Globus pallidus (tissue), 1 donor: Measurements from ENCODE around the gene LMOD1.
"Not testable (repeated sequence)": the region's sequence is repeated elsewhere in the genome, so short reads cannot be mapped to it uniquely, and the experiment has no call there.

ENCODE experiments used
- DNase-seq: peaks from one replicate; pipeline ENCODE4 v3.0.0-alpha.2; 2015; ENCODE audit warnings: low spot score

The LMOD1 gene

GRCh38 chr1:201946224-201946908, at the start of gene LMOD1:
TSS of gene LMOD1 (minus strand) at chr1:201946548. CDS start at chr1:201946340, 208 bp downstream.
- peak; percentile 52 for DNase-seq

DNA sequence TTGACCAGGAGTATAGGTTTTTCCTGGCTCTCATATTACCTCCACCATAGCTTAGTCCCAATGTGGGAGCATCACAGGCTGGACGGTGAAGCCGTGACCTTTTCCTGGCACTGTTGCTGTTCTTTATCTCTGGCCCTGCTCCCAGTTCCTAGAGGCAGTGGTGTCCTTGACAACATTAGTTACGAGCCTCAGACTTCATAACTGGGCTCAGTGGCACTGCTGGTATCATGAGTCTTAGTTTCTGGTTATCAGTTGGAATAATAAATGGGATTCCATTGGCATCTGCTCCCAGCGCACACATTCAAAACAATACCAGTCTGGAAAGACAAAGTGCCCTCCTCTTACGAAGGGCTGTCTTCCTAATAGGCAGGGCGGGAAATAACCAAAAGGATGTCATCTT, 44.1 kb upstream of the LMOD1 start:
- no peak for DNase-seq

- no peak for DNase-seq
Observed at GRCh38 chr1:201989354-201990128, 43.2 kb upstream of the LMOD1 start.

DNA sequence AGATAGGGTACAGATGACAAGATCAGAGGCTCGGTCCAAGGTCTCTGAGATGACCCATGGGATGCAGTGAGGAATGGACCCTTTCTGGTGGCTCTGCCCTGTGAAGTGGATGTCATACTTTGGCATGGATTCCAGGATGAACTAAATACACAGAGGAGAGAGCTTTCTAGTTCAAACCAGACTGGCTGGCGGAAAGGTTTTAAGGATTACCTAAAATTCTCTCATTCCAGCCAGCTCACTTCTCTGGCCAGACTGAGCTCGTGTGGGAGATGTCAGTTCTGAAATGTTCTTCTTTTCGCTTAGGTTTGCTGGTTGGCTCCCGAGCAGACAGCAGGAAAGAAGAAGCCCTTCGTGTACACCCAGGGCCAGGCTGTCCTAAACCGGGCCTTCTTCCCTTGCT, 42.3 kb upstream of the LMOD1 start:
- DNase-seq = no peak

DNA sequence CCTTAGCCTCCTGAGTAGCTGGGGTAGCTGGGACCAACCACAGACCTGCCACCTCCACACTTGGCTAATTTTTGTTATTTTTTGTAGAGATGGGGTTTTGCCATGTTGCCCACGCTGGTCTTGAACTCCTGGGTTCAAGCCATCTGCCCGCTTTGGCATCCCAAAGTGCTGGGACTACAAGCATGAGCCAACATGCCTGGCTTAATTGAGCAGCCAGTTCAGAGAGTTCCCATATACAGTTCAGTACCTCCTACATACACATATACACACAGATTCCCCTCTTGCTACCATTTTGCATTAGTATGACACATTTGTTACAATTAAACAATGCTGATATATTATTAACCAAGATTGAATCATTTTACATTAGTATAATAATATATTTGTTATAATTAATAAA, 39.0 kb upstream of the LMOD1 start:
- no peak for DNase-seq

DNA sequence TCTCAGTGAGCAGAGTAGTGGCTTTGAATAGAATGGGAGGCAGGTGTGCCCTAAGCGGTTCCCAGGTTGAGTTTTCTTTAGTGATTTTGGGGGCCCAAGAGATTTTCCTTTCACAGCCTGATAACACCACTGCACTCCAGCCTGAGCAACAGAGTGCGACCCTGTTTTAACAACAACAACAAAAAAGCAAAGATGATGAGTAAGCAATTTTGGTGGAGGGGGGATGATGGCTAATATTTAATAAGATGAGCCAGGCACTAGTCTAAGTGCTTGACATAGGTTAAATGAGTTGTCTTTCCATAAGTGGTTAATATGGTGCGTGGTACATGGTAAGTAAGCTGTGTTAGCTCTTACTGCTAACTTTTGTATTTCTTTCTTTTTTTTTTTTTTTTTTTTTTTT, 38.1 kb upstream of the LMOD1 start:
- DNase-seq = no peak

DNA sequence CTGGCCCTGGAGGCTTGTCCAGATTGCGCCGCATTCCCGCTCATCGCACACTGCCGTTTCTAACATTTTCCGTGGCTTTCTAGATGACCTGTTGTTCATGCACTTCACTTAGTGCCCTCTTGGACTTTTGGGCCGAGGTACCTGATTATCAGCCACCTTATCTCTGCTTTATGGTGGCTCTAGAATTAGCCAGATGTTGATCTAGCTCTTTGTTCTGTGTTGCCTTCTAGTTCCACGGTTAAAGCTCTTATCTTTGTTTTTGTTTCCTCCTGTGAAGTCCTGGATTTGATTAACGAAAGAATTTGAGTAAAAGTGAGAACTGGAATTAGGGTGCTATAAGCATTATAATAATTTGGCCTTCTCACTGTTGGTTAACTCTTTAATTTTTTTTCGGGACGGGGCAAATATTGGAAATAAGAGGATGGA, 37.0 kb upstream of the LMOD1 start:
- DNase-seq = no peak

DNA sequence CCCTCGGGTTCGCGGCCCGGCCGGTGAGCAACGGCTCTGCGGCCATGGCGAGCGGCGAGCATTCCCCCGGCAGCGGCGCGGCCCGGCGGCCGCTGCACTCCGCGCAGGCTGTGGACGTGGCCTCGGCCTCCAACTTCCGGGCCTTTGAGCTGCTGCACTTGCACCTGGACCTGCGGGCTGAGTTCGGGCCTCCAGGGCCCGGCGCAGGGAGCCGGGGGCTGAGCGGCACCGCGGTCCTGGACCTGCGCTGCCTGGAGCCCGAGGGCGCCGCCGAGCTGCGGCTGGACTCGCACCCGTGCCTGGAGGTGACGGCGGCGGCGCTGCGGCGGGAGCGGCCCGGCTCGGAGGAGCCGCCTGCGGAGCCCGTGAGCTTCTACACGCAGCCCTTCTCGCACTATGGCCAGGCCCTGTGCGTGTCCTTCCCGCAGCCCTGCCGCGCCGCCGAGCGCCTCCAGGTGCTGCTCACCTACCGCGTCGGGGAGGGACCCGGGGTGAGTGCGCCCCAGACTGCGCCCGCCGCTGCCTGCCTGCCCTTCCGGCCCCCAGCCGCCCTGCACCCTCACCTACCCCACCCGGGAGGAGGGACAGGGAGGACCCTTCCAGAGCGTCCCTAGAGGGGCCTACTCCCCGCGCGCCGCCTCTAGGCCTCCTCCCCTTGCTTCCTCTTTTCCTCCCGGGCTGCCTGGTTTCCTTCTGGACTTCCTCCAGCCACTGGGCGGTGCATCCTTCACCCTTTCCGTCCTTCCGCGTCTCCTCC, 36.5 kb upstream of the LMOD1 start, which contains the start of gene RNPEP:
RNPEP (plus strand) TSS at position 26 of the 757 bp plus-strand sequence; CDS start at position 45, 19 bp downstream.
- DNase-seq = peak; percentile 58

DNA sequence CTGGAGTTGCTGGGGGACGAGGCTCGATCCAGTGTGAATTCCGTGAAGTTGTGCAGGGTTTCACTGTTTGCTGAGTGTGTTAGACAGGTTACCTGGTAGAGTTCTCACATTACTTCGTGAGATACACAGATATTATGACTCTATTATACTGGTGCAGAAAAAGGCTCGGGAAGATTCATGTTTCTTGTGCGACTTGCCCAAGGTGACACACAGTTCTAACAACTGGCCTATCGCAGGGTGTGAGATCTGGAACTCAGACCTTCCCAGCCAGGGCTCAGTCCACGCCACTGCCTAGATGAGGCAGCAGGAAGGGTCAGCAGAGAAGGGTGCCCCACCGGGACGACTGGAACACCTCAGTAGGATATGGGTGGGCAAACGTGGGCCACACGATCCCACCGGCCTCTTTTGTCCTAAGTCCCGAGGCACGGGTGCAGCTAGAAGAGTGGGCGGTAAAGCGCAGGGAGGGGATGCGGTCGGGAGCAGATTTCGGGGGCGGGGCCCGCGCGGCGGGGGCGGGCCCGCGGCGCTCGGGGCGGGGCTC, 35.8 kb upstream of the LMOD1 start:
- peak; percentile 56 for DNase-seq

DNA sequence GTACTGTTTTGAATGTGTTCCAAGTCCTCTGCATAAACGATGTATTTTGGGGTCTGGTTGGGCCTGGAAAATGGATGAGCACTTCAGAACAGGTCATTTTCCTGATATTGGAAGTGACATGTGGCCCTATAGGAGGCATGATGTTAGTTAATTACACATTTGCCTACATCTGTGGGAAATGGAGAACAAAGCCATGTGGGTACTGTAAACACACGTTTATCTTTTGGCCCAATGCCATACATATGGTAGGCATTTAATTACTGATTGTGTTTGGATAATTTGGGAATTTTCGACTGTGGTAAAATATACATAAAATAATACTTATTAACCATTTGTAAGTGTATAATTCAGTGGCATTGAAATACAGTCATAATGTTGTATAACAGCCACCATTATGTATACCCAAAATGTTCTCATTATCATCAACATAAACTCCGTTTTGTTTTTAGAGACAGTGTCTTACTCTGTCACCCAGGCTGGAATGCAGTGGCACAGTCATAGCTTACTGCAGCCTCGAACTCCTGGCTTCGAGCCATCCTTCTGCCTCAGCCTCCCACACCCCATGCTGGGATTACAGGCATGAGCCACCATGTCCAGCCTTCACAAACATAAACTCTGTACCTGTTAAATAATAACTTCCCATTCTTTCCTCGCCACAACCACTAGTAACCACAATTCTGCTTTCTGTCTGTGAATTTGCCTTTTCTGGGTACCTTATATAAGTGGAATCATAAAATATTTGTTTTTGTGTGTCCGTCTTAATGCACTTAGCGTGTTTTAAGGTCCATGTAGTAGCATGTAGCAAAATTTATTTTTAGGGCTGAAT, 24.2 kb upstream of the LMOD1 start:
- no peak for DNase-seq

- no peak for DNase-seq
Observed at GRCh38 chr1:201968202-201968925, 22.0 kb upstream of the LMOD1 start.

GRCh38 chr1:201966171-201966570, 19.8 kb upstream of the LMOD1 start:
- DNase-seq = no peak

GRCh38 chr1:201964261-201964660, 17.9 kb upstream of the LMOD1 start:
- DNase-seq = no peak

DNA sequence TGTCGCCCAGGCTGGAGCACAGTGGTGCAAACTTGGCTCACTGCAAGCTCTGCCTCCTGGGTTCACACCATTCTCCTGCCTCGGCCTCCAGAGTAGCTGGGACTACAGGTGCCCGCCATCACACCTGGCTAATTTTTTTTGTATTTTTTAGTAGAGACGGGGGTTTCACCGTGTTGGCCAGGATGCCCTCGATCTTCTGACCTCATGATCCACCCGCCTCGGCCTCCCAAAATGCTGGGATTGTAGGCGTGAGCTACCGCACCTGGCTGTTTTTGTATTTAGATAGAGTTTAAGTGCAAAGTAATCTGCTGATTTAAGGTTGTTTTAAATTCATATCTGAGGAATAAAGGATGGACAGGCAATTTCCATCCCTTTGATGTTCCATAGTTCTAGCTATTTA, 16.0 kb upstream of the LMOD1 start:
- not testable (repeated sequence) for DNase-seq

DNA sequence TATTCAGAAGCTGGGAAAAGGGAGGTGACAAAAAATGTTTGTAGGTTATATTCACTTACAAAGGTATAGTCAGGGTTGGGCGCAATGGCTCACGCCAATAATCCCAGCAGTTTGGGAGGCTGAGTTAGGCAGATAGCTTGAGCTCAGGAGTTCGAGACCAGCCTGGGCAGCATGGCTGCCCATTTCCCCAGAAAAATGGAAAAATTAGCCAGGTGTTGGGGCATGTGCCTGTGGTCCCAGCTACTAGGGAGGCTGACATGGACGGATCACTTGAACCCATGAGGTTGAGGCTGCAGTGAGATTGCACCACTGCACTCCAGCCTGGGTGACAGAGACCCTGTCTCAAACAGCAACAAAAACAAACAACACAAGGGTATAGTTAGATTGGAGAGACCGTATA, 12.0 kb upstream of the LMOD1 start:
- DNase-seq = no peak

DNA sequence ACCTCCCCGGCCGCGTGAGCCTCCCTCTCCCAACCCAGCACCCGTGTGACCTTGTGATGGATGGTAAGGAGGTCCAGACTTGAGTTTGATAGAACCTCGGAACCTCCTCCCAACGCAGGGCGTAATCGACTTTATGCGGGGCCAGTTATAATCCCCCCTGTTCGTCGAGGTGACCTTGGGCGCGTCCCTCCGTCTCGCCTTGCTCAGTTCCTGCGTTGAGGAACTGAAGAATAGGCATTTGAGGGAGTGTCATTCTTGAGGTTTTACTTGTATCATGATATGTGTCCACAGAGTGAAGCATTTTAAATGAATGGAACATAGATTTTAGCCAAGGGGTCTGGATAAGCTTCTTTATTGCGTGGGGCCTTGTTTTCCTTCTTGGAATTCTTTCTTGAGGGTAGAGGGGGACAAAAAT, 9.4 kb upstream of the LMOD1 start:
- no peak for DNase-seq

GRCh38 chr1:201955009-201955728, 8.8 kb upstream of the LMOD1 start, which contains the start of gene TIMM17A:
TSS of gene TIMM17A (plus strand) at chr1:201955503. CDS start at chr1:201955527, 24 bp downstream.
- peak; percentile 98 for DNase-seq

DNA sequence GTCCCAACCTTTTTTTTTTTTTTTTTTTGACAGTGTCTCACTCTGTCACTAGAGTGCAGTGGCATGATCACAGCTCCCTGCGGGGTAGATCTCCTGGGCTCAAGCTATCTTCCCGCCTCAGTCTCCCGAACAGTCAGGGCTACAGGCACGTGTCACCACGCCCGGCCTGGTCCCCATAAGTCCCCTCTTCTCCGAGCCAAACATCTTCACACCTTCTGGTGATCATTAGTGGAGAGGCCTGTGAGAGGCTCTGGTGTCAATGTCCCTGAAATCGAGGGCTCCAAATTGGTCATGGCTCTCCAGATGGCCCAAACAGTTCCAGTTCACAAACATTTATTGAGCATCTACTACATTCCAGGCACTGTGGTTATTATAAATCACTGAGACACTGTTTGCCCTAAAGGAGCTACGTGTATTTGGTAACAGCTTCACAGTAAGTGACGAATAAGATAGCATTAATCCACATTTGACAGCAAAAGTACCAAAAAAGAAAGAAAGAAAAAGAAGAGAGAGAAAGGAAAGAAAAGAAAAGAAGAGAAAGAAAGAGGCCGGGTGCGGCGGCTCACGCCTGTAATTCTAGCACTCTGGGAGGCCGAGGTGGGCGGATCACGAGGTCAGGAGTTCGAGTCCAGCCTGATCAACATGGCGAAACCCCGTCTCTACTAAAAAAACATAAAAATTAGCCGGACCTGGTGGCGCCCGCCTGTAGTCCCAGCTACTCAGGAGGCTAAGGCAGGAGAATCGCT, 8.1 kb upstream of the LMOD1 start:
- no peak for DNase-seq

DNA sequence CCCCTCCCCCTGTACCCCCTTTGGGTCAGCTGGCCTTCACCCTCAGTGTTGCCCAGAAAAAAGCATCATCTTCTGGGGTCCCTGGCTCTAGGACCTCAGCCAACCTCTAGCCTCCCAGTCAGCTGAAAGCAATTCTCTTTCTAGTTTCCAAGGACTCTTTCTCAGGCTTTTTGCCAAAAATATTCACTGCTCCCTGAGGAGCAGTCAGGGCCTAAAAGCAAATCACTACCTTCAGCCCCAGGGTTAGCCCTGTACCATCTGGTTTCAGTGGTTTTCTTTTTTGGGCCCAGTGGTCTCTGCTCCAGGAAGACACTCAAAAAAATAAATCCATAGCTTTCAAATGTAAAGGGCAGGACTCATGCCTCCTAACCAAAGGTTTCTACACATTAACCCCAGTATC, 3.1 kb upstream of the LMOD1 start:
- DNase-seq = no peak
